GM18907 (cell line): Measurements from ENCODE around the gene NR6A1.

ENCODE experiments used
- ATAC-seq: cut with Tn5 transposase; IDR thresholded peaks from one replicate; pipeline ENCODE4 v1.9.1; 2021; ENCODE audit warnings: mild to moderate bottlenecking, moderate library complexity; ENCODE audit not compliant: unreplicated experiment

NR6A1 gene

GRCh38 chr9:124695280-124695890 is 75.7 kb downstream of the NR6A1 start:
- ATAC-seq = no peak

- ATAC-seq = no peak
Observed at GRCh38 chr9:124694414-124695279, 76.5 kb downstream of the NR6A1 start.

DNA sequence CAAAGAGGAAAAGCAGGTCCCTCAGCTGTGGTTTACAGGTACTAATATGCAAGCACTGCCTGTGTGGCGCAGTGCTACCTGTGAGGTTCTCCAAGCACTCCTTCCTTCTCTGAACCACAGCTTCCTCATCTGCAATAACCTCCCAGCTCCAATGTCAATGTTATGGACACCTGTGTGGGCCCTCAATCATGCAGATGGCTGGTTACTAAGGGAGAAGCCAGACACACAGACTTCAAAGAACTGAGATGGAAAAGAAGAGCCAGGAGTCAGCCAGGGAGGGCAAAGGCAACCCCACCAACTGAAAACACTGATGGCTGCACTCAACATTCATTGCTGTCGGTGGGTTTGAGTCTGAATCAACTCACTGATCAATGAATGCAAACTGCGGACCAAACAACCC is 77.7 kb downstream of the NR6A1 start:
- no peak for ATAC-seq

DNA sequence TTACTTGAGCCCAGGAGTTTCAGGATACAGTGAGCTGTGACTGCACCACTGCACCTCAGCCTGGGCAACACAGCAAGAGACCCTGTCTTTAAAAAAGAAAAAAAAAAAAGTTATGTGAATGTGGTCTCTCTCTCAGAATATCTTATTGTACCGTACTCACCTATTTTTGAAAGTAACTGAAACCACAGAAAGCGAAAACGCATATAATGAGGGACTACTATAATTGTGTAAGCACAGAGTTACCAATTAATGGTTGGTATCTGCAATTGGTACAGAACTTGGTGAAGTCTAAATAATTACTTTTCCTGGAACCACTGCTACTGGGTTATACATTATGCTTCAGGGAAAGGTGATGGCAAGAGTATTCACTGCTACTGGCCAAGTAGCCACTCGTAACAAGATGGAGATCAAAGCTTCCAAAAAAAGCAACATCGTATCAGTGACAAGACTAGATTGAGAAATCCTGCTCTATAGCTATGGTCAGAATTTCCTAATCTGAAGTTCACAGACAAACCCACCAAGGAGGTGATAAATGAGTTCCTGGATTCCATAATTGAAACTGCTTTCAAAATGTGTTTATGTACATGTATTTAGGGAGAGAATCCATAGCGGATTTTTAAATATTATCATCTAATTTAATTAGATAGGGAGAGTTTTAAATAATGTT is 82.7 kb downstream of the NR6A1 start:
- no peak for ATAC-seq

DNA sequence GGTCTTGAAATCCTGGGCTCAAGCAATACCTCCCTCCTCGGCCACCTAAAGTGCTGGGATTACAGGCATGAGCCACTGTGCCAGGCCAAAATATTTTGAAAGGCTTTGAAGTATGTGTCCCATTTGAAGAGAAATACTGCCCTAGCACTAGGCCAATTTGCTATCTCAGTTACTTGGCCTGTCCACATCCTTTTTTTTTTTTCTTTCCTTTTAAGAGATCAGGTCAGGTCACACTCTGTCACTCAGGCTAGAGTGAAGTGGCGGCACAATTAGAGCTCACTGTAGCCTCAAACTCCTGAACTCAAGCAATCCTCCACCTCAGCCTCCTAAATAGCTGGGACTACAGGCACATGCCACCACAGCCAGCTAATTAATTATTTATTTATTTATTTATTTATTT is 84.2 kb downstream of the NR6A1 start:
- ATAC-seq = no peak

GRCh38 chr9:124685217-124685616 is 85.9 kb downstream of the NR6A1 start:
- ATAC-seq = no peak

GRCh38 chr9:124684169-124684568 is 86.9 kb downstream of the NR6A1 start:
- no peak for ATAC-seq

GRCh38 chr9:124683043-124683442 is 88.1 kb downstream of the NR6A1 start:
- no peak for ATAC-seq

DNA sequence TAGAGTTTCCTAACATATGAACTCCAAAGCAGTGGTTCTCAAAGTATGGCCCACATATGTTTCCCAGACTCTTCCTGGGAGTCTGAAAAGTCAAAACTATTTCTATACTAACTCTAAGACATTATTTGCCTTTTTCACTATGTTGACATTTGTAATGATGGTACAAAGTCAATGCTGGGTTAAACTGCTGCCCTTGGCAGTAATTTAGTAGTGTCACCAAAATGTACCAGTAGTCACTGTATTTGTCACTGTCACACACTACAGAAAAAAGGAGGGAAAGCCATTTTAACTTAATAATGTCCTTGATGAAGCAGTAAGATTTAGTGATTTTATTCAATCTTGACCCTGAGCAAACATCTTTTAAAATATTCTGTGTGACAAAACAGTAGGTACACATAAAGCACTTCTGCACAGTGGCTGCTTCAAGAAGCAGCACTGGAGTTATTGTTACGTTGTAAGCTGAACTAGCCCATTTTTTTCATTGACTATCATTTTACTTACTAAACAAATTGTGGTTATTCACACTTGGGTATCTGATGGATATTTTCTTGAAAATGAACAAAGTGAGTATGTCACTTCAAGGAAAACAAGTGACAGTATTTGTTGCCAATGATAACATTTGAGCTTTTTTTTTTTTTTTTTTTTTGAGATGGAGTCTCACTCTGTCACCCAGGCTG is 90.3 kb downstream of the NR6A1 start:
- no peak for ATAC-seq

DNA sequence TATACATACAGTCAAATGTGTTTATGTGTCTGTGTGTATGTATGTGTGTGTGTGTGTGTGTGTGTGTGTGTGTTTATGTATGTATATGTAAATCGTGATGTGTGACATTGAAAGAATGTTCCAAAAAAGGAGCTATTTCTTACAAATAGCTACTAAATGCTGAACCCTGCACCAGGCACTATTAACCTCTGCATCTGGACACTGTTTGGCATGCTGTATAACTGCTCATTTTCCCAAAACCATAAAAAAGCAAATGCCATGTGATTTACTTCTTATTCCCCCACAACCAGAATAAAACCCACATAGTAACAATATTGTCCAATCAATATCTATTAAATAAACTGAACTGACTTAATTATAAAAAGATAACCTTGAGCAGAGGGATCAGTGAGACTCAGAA is 91.1 kb downstream of the NR6A1 start:
- no peak for ATAC-seq

DNA sequence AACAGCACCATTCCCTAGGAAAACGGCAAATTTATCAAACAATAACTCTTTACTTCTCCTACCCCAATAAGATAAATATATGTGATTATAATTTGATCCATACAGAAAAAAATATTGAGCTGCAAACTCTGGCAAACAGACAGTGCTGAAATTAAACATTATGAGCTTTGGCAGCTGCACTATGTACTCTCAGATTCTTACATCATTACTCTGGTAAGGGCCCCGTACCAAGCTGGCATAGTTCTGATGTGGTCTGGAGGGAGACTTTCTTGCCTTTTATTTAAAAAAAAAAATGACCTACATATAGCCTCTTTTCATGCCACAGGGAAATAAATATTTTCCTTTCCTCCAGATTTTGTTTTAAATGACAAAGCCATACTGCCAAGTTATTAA is 95.0 kb downstream of the NR6A1 start:
- no peak for ATAC-seq

- no peak for ATAC-seq
Observed at GRCh38 chr9:124675261-124676158, 95.6 kb downstream of the NR6A1 start.

DNA sequence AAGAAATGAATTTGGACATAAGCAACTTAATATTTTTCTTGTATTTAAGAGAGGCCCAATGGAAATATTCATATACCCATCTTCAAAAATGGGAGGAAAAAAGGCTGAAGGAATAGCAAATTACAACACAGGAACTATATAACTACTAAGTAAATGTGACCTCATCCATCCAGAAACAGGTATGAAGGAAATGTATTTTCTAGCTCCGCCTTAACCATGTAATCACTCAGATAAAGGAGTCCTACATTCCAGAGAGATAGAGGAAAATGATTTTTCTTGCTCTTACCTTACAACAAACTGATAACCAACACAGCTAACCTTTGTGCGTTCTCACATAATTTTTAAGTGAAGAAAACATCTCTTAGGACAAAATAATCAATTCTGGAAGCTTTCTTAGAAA is 96.5 kb downstream of the NR6A1 start:
- no peak for ATAC-seq

GRCh38 chr9:124673063-124673462 is 98.0 kb downstream of the NR6A1 start:
- ATAC-seq = no peak

GRCh38 chr9:124671861-124672260 is 99.2 kb downstream of the NR6A1 start:
- no peak for ATAC-seq

GRCh38 chr9:124666642-124667041 is 104.5 kb downstream of the NR6A1 start:
- no peak for ATAC-seq

GRCh38 chr9:124665391-124666058 is 105.6 kb downstream of the NR6A1 start:
- no peak for ATAC-seq

- no peak for ATAC-seq
Observed at GRCh38 chr9:124664143-124664542, 107.0 kb downstream of the NR6A1 start.

GRCh38 chr9:124663046-124663961 is 107.8 kb downstream of the NR6A1 start:
- no peak for ATAC-seq
